Esophagus squamous epithelium (tissue), 5 donors: ENCODE results near the gene CRB1. TPM values are rescaled to one million over a fixed set of nuclear protein-coding genes. Genes with fewer than 3 reads are reported as not detected.

Experiments used
- DNase-seq: peaks from one replicate; lab custom pipeline; 2025; lab: John Stamatoyannopoulos, UW
- H3K27ac ChIP-seq, 4 donors: fragments of 200-600 bp; sonication (generic); one replicate each; pipeline ENCODE4 v1.5.1; 2016 to 2019; ENCODE audit warnings: mild to moderate bottlenecking in 1 of 4
- H3K27me3 ChIP-seq, 4 donors: fragments of 200-600 bp; sonication (generic); 1 replicate in 3 of 4; 2 replicates in 1 of 4; pipeline versions ENCODE4 v1.5.1 to v1.6.0; 2017 to 2021; ENCODE audit warnings: antibody characterized with exemption in 1 of 4
- H3K36me3 ChIP-seq, 3 donors: fragments of 200-600 bp; sonication (generic); one replicate each; pipeline ENCODE4 v1.5.1; 2016 to 2019
- H3K4me1 ChIP-seq, 3 donors: fragments of 200-600 bp; sonication (generic); one replicate each; pipeline ENCODE4 v1.5.1; 2017 to 2019
- H3K4me3 ChIP-seq, 4 donors: fragments of 200-600 bp; sonication (generic); 1 replicate in 3 of 4; 2 replicates in 1 of 4; pipeline ENCODE4 v1.5.1; 2016 to 2019; ENCODE audit warnings: mild to moderate bottlenecking in 2 of 4, moderate library complexity in 1 of 4
- H3K9me3 ChIP-seq, 3 donors: fragments of 200-600 bp; sonication (generic); one replicate each; pipeline ENCODE4 v1.5.1; 2016 to 2019
- CTCF ChIP-seq, 6 experiments: fragments of 450-650 bp in 4 of 6; fragments of 200-600 bp in 2 of 6; sonication (generic) in 2 of 6; IDR thresholded peaks; one replicate each; pipeline ENCODE4 v1.5.1; 2016 to 2019; ENCODE audit warnings: antibody characterized with exemption in 6 of 6, mild to moderate bottlenecking in 4 of 6, moderate library complexity in 4 of 6
- POLR2A ChIP-seq, 4 donors: fragments of 450-650 bp; IDR thresholded peaks; one replicate each; pipeline ENCODE4 v1.6.1; 2017; ENCODE audit warnings: antibody characterized with exemption in 4 of 4, mild to moderate bottlenecking in 4 of 4, moderate library complexity in 3 of 4
- WGBS, 2 donors: methylation state at CpG; one replicate each; pipeline ENCODE4 v1.1.5; 2018; 5-methylcytosine and 5-hydroxymethylcytosine counted together
- intact Hi-C: fragments of 100-400 bp; cut with DNase I; formaldehyde crosslinking; loops from one replicate; pipeline ENCODE4 v1.15.0; 2022
- total RNA-seq, 4 donors: library from RNA; depleted of rRNA; stranded (reverse); fragments of >200 nt; gene quantifications; one replicate each; pipeline ENCODE4 v1.1.0, GENCODE V29; 2016
- donor health status: DM: yes; HTN: yes; CAD: no.

CRB1 gene
- total RNA-seq, 4 donors from 2014 or later = 0.19 TPM; not detected in 3

- intact Hi-C loops = no loop called here
- H3K36me3 ChIP-seq = no peaks in the 10 kb centered on the region
- H3K27me3 ChIP-seq = no peaks in the 10 kb centered on the region
- H3K4me3 ChIP-seq = no peak overlapping the region
- TF ChIP-seq POLR2A (IDR thresholded peaks at IDR 0.05) (no peak), CTCF (IDR thresholded peaks at IDR 0.05) (no peak)
- no peaks in the 10 kb centered on the region for H3K4me1 ChIP-seq
- no peak for DNase-seq
- no peak overlapping the region for H3K27ac ChIP-seq
- no peaks in the 10 kb centered on the region for H3K9me3 ChIP-seq
Measured at GRCh38 chr1:197272791-197273190, 4.7 kb downstream of the CRB1 start.

GRCh38 chr1:197277166-197277565 lies 9.1 kb downstream of the CRB1 start:
- Histone ChIP-seq H3K27me3 (no peaks in the 10 kb centered on the region), H3K27ac (no peak overlapping the region), H3K9me3 (no peaks in the 10 kb centered on the region), H3K4me3 (no peak overlapping the region), H3K36me3 (no peaks in the 10 kb centered on the region), H3K4me1 (no peaks in the 10 kb centered on the region)
- 63 to 76% methylated on average over 3 of the region's 3 CpGs for WGBS, 2 donors
- TF ChIP-seq POLR2A (IDR thresholded peaks at IDR 0.05) (no peak), CTCF (IDR thresholded peaks at IDR 0.05) (no peak)
- DNase-seq = no peak
- intact Hi-C loops = no loop called here

DNA sequence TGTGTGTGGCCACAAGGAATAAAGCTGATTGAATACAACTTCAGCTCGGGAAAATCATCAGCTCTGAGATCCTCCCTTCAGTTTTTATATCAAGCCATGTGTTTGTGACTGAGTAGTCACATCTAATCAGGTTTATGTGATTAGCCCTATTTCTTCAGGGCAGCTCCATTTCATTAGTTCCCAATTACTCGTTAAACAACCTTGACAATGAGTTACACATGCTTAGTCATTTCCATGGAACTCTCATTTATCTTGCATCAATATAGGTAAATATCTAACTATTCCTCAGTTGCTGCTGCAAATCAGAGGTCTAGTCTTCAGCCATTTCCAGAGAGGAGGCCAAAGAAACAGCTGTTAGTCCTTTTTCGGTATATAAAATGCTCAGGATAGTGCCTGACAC lies 16.3 kb downstream of the CRB1 start:
- Histone ChIP-seq H3K9me3 (no peaks in the 10 kb centered on the region), H3K4me1 (no peaks in the 10 kb centered on the region), H3K27me3 (no peaks in the 10 kb centered on the region), H3K27ac (no peak overlapping the region), H3K36me3 (no peaks in the 10 kb centered on the region), H3K4me3 (no peak overlapping the region)
- intact Hi-C loops = no loop called here
- no peak for DNase-seq
- WGBS, 2 donors = 68 to 77% methylated on average over 3 of the region's 3 CpGs
- no peak for TF ChIP-seq POLR2A (IDR thresholded peaks at IDR 0.05)
- TF ChIP-seq CTCF (IDR thresholded peaks at IDR 0.05) = no peak

GRCh38 chr1:197284966-197285365 lies 16.9 kb downstream of the CRB1 start:
- Histone ChIP-seq H3K27ac (no peak overlapping the region), H3K27me3 (no peaks in the 10 kb centered on the region), H3K36me3 (no peaks in the 10 kb centered on the region), H3K4me1 (no peaks in the 10 kb centered on the region), H3K4me3 (no peak overlapping the region), H3K9me3 (no peaks in the 10 kb centered on the region)
- intact Hi-C loops = no loop called here
- 51 to 56% methylated on average over 2 of the region's 2 CpGs for WGBS, 2 donors
- TF ChIP-seq CTCF (IDR thresholded peaks at IDR 0.05) (no peak), POLR2A (IDR thresholded peaks at IDR 0.05) (no peak)
- DNase-seq = no peak

- H3K27ac ChIP-seq = no peak overlapping the region
- no peak overlapping the region for H3K4me3 ChIP-seq
- H3K4me1 ChIP-seq = no peaks in the 10 kb centered on the region
- TF ChIP-seq POLR2A (IDR thresholded peaks at IDR 0.05) (no peak), CTCF (IDR thresholded peaks at IDR 0.05) (no peak)
- intact Hi-C loops = no loop called here
- no peaks in the 10 kb centered on the region for H3K36me3 ChIP-seq
- WGBS, 2 donors = 48 to 61% methylated on average over 4 of the region's 4 CpGs
- no peaks in the 10 kb centered on the region for H3K27me3 ChIP-seq
- no peak for DNase-seq
- no peaks in the 10 kb centered on the region for H3K9me3 ChIP-seq
Measured at GRCh38 chr1:197285526-197286205, 17.6 kb downstream of the CRB1 start.
